Right hindlimb (tissue), 1 donor: ENCODE measurements around the gene FBXO7.

Experiments used
- DNase-seq: peaks from one replicate; pipeline ENCODE4 v3.0.0-alpha.2; 2018

FBXO7 gene

DNA sequence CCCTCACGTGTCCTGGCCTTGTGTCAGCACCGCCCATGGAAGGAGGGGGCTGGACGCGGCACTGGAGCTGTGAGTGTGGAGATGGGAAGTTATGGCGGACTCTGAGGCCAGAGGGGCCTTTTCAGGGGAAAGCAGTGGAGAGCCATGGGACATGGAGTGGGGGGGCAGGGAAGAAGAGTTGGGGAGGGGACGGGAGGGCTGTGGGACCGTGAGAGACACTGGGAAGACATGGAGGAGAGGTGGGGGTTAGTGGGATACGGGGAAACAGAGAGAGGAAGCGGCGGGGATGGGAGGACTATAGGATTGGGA lies 58.2 kb downstream of the FBXO7 start:
- DNase-seq, result no peak

DNA sequence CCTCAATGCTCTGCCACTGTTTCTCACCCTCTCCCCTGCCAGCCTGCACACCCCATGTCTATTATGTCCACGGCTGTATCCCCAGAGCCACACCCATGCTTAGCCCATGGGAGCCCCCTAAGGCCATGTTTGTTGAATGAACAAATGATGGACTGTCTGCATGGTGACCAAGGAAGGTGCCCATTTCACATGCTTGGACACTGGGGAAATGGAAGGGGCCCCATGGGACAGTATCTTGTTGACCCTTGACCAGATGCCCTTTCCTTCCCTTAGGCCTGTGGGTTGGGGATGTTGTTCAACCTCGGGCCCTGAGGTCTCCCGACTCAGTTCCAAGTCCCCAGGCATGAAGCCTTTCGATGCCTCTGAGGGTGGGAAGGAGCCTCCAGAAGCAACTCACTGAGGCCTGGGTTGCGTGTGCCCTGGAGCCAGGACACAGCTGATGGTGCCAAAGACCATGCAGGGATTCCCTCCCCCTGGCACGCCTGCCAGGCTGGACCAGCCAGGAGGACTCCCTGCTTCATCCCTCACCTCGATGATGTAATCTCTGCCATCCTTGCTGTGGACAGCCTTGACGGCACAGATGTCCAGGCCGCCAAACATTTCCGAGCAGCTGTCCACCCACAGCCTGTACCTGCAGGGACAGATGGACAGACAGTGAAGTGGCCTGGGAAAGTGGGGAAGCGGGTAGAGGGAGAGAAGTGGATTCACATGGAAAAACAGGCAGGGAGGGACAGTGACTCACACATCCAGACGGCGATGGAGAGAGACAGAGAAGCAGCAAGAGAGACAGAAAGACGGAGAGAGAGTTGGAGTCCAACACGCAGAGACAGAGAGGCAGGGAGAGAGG lies 58.9 kb downstream of the FBXO7 start:
- DNase-seq, result peak; percentile 29

- DNase-seq, result peak; percentile 41
Observed at GRCh38 chr22:32534252-32535235, 59.9 kb downstream of the FBXO7 start.

DNA sequence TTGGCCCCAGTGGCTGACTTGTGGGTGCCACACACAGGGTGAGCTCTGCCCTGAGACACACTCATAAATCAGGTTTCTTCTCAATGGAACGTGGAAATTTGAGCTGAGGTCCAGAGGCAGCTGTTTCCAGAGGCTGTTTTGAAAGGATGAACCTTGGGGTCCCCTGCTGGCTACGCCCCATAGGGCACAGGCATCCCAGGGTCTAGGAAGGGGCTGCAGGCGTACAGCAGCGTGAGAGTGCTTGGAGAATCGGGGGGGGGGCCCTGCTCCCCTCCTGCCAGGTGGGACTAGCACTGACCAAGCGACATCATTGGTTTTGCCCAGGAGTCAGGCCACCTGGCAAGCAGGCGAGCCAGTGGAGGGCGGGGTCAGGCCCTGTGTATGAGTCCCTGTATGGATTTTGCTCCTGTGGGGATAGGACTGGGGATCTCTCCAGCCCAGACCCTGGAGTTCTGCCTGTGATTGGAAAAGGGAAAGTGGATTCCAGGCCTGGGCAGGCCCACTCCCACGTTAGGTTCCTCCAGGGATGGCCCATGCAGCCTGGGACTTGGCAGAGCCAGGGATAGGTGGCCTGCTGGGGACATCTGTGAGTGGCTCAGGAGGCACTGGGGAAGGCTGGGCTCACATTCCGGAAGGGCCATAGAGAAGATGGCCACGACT lies 61.0 kb downstream of the FBXO7 start:
- no peak for DNase-seq

- DNase-seq, result no peak
Observed at GRCh38 chr22:32536352-32536751, 61.7 kb downstream of the FBXO7 start.

- DNase-seq, result no peak
Observed at GRCh38 chr22:32538521-32538920, 63.9 kb downstream of the FBXO7 start.

GRCh38 chr22:32539631-32540421 lies 65.2 kb downstream of the FBXO7 start:
- peak; percentile 43 for DNase-seq

DNA sequence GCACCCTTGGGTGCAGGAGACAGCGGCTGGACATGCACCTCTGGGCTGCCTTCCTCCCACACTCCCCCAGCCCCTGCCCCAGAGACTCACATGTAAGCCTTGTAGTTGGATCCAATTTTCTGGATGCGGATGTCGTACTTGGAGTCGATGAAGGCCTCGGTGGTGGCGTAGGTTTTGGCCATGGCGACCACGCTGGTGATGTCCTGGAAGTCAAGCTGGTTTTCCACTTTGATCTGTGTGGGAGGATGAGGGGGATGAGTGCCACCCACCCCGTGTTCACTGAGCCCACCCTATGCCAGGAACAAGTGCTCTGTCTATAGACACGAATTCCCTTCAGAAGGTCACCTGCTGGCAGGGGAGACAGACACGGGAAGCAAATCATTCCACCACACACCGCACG lies 66.9 kb downstream of the FBXO7 start:
- no peak for DNase-seq

- DNase-seq, result no peak
Observed at GRCh38 chr22:32542066-32542676, 67.6 kb downstream of the FBXO7 start.

GRCh38 chr22:32542677-32543357 lies 68.2 kb downstream of the FBXO7 start:
- DNase-seq, result peak; percentile 49

DNA sequence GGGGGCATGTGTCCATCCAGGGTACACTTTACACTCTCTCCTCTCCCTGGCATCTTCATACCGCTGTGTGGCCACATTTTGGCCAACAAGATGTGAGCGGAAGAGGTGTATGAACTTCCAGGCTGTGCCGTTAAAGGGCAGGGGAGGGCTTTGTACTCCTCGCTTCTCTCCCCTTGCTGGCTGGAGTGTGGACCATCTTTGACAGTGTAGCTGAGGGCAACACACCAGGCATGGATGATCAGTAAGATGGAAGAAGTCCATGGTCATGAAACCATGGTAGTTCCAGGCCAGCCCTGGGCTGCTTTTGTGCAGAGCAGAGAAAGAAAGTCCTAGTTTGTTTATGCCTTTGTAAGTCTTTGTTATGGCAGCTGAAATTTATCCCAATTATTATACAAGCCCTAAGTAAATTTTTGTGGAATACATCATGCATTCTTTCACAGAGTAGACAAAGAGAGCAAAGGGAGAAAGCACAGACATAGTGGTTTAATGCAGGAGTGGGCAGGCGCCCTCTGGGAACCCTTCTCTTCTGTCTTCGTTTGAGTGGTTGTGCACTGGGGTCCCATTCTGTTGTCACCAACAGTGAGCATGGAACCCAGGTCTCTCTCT lies 70.4 kb downstream of the FBXO7 start:
- no peak for DNase-seq

DNA sequence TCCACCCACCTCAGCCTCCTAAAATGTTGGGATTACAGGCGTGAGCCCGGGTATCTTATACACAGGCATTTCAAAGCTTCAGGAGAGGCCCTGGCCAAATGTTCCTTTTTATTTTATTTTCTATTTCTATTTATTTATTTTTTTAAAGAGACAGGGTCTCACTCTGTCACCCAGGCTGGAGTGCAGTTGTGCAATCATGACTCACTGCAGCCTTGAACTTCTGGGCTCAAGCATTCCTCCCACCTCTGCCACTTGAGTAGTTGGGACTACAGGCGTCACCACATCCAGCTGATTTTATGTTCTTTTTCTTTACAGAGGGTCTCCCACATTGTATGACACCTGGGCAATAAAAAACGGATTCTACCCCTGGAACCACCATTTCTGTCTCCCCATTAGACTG lies 71.2 kb downstream of the FBXO7 start:
- DNase-seq, result no peak

- no peak for DNase-seq
Observed at GRCh38 chr22:32546496-32546895, 71.9 kb downstream of the FBXO7 start.

DNA sequence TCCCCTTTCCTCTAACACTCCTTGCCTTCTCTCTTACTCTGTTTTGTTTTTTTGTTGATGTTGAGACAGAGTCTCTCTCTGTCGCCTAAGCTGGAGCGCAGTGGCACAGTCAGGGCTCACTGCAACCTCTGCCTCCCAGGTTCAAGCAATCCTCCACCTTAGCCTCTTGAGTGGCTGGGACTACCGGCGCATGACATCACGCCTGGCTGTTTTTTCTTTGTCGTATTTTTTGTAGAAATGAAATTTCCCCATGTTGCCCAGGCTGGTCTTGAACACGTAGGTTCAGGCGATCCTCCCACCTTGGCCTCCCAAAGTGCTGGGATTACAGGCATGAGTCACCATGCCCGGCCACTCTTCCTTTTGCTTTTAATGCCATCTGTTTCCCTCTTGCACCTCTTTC lies 72.3 kb downstream of the FBXO7 start:
- DNase-seq, result no peak

GRCh38 chr22:32548039-32548438 lies 73.4 kb downstream of the FBXO7 start:
- DNase-seq, result no peak
